HCT116 (cell line): ENCODE measurements around the gene FOXL2. TPM values are rescaled to one million over a fixed set of nuclear protein-coding genes. Genes with fewer than 3 reads are reported as not detected.

ENCODE experiments used
- EGR1 ChIP-seq: IDR thresholded peaks from 2 replicates; pipeline ENCODE4 v1.6.1; 2012; ENCODE audit warnings: low read depth
- ELF1 ChIP-seq: IDR thresholded peaks from 2 replicates; pipeline ENCODE4 v1.6.1; 2012; ENCODE audit warnings: low read depth, borderline replicate concordance
- MAX ChIP-seq: IDR thresholded peaks from 2 replicates; pipeline ENCODE4 v1.6.1; 2012
- REST ChIP-seq: IDR thresholded peaks from 2 replicates; pipeline ENCODE4 v1.6.1; 2012; ENCODE audit warnings: low read depth
- YY1 ChIP-seq: IDR thresholded peaks from 2 replicates; pipeline ENCODE4 v1.6.1; 2011; ENCODE audit warnings: low read length, low read depth, moderate library complexity, mild to moderate bottlenecking; ENCODE audit not compliant: insufficient replicate concordance; ENCODE audit errors: extremely low read depth
- ZNF274 ChIP-seq: fragments of 200-500 bp; sonication (Bioruptor generic); IDR thresholded peaks from 2 replicates; pipeline ENCODE4 v1.6.1; 2014; ENCODE audit warnings: mild to moderate bottlenecking, low read depth, low read length, inconsistent platforms
- total RNA-seq: library from RNA; stranded (reverse); gene quantifications from one replicate; pipeline ENCODE4 v1.2.1, GENCODE V29; 2021; ENCODE audit not compliant: unreplicated experiment

Gene FOXL2
- total RNA-seq, 1 experiment from 2014 or later: not detected

GRCh38 chr3:138936741-138937689 is 9.9 kb downstream of the FOXL2 start (continued):
- no peak for TF ChIP-seq ZNF274
- TF ChIP-seq MAX: no peak
- TF ChIP-seq ELF1: no peak
- TF ChIP-seq EGR1: no peak
- TF ChIP-seq YY1: no peak
- TF ChIP-seq REST: no peak
